ENCODE measurements around the gene OXTR. TPM values are rescaled to one million over a fixed set of nuclear protein-coding genes. Genes with fewer than 3 reads are reported as not detected.

OXTR gene
- total RNA-seq, 1 donor from 2014 or later, result 1.0 TPM

DNA sequence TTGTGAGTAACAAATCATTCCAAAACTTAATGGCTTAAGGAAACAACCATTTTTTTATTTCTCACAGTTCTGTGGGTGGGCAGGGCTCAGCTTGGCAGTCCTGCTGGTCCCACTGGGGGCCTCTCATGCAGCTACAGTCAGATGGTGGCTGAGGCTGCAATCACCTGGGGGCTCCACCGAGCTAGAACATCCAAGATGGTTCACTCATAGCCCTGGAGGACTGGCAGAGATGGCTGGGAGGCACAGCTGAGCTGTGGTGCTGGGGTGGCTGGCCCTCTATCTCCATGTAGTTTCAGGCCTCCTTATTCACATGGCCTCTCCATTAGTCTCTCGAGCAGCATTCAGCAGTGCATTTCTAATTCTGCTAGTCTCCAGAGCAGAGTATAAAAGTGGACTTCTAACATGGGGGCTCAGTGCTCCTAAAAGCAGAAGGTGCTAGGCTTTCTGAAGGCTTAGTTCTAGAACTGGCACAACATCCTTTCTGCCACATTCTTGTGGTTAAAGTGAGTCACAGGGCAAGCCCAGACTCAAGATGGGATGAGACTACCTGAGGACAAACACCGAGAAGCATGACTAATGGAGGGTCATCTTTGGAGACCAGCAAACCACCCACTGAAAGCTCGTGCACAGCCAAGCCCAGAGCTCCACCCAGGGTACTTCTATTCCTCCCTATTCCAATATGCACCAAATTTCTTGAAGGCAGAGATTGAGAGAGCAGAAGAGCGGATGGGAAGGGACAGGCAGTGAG, 29.5 kb downstream of the OXTR start:
- TF ChIP-seq, protein P1, sequence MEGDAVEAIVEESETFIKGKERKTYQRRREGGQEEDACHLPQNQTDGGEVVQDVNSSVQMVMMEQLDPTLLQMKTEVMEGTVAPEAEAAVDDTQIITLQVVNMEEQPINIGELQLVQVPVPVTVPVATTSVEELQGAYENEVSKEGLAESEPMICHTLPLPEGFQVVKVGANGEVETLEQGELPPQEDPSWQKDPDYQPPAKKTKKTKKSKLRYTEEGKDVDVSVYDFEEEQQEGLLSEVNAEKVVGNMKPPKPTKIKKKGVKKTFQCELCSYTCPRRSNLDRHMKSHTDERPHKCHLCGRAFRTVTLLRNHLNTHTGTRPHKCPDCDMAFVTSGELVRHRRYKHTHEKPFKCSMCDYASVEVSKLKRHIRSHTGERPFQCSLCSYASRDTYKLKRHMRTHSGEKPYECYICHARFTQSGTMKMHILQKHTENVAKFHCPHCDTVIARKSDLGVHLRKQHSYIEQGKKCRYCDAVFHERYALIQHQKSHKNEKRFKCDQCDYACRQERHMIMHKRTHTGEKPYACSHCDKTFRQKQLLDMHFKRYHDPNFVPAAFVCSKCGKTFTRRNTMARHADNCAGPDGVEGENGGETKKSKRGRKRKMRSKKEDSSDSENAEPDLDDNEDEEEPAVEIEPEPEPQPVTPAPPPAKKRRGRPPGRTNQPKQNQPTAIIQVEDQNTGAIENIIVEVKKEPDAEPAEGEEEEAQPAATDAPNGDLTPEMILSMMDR (IDR thresholded peaks at IDR 0.05; ENCODE audit: unreplicated experiment), result no peak
- Mint-ChIP-seq H3K4me3 (ENCODE audit: unreplicated experiment) (no peak overlapping the region), H3K36me3 (ENCODE audit: low read depth, unreplicated experiment) (no peaks in the 10 kb centered on the region), H3K4me1 (ENCODE audit: unreplicated experiment) (no peaks in the 10 kb centered on the region), H3K27me3 (ENCODE audit: unreplicated experiment) (peaks cover 5% of the 10 kb centered on the region), H3K27ac (ENCODE audit: unreplicated experiment) (no peak overlapping the region), H3K9me3 (ENCODE audit: unreplicated experiment) (no peaks in the 10 kb centered on the region)
- no peak for DNase-seq (ENCODE audit: low spot score)

DNA sequence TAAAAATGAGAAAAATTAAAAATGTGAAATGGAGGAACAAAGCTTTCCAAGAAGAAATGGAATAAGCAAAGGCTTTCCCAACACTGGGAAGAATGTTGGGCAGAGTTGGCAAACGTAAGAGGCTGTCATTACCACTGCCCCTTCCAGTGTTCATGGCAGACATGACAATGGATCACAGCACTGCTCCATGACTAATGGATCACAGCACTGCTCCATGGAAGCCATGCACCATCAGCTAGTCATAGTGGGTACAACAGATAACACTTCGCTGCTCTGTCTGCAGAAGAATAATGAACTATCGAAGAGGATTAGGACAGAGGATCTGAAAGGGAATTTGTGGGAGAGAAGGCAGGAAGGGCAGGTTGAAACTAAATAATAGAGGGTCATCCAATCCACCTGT, 30.8 kb downstream of the OXTR start:
- no peak overlapping the region for H3K4me3 Mint-ChIP-seq (ENCODE audit: unreplicated experiment)
- no peaks in the 10 kb centered on the region for H3K9me3 Mint-ChIP-seq (ENCODE audit: unreplicated experiment)
- H3K36me3 Mint-ChIP-seq (ENCODE audit: low read depth, unreplicated experiment), result no peaks in the 10 kb centered on the region
- H3K27ac Mint-ChIP-seq (ENCODE audit: unreplicated experiment), result no peak overlapping the region
- H3K27me3 Mint-ChIP-seq (ENCODE audit: unreplicated experiment), result peaks cover 7% of the 10 kb centered on the region
- no peak for DNase-seq (ENCODE audit: low spot score)
- H3K4me1 Mint-ChIP-seq (ENCODE audit: unreplicated experiment), result no peaks in the 10 kb centered on the region
- TF ChIP-seq, protein P1 (IDR thresholded peaks at IDR 0.05; ENCODE audit: unreplicated experiment), result no peak

DNA sequence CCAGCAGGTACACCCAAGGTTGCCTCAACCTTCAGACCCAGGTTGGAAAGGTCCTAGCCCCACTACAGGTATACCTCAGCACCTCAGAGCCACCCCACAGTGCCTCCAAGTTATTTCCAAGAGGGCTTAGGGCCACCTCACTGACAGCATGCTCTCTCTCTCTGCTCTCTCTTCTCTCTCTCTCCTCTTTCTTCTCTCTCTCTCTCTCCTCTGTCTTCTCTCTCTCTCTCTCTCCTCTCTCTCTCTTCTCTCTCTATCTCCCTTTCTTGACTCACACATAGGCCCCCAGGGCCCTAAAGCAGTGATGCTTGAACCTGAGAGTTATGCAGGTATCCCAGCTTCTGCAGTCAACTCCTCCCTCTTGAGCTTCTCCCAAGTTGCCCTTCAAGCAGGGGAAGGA, 31.6 kb downstream of the OXTR start:
- Mint-ChIP-seq H3K27me3 (ENCODE audit: unreplicated experiment) (peaks cover 9% of the 10 kb centered on the region), H3K4me1 (ENCODE audit: unreplicated experiment) (no peaks in the 10 kb centered on the region), H3K9me3 (ENCODE audit: unreplicated experiment) (no peaks in the 10 kb centered on the region), H3K27ac (ENCODE audit: unreplicated experiment) (no peak overlapping the region), H3K4me3 (ENCODE audit: unreplicated experiment) (no peak overlapping the region), H3K36me3 (ENCODE audit: low read depth, unreplicated experiment) (no peaks in the 10 kb centered on the region)
- TF ChIP-seq, protein P1 (IDR thresholded peaks at IDR 0.05; ENCODE audit: unreplicated experiment), result no peak
- no peak for DNase-seq (ENCODE audit: low spot score)

DNA sequence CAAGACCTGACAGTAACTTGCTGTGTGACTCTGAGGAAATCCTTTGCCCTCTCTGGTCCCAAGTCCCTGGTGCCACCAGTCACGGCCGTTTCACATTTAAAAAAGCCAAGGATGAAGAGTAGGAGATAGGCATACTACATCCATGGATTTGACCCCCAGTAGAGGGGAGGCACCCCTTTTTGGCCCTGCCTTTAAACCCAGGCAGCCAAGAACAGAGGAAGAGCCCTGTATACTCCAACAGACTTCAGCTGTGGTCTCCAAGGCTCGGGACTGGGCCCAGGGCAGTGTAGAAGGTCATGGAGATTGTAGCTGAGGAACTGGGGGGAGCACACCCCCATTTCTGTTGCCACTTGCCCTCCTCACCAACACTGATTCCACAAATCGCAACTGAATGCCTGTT, 32.1 kb downstream of the OXTR start:
- H3K9me3 Mint-ChIP-seq (ENCODE audit: unreplicated experiment), result no peaks in the 10 kb centered on the region
- no peaks in the 10 kb centered on the region for H3K36me3 Mint-ChIP-seq (ENCODE audit: low read depth, unreplicated experiment)
- DNase-seq (ENCODE audit: low spot score), result no peak
- peaks cover 9% of the 10 kb centered on the region for H3K27me3 Mint-ChIP-seq (ENCODE audit: unreplicated experiment)
- H3K4me3 Mint-ChIP-seq (ENCODE audit: unreplicated experiment), result no peak overlapping the region
- peaks cover 4% of the 10 kb centered on the region for H3K4me1 Mint-ChIP-seq (ENCODE audit: unreplicated experiment)
- TF ChIP-seq, protein P1 (IDR thresholded peaks at IDR 0.05; ENCODE audit: unreplicated experiment), result no peak
- H3K27ac Mint-ChIP-seq (ENCODE audit: unreplicated experiment), result no peak overlapping the region

DNA sequence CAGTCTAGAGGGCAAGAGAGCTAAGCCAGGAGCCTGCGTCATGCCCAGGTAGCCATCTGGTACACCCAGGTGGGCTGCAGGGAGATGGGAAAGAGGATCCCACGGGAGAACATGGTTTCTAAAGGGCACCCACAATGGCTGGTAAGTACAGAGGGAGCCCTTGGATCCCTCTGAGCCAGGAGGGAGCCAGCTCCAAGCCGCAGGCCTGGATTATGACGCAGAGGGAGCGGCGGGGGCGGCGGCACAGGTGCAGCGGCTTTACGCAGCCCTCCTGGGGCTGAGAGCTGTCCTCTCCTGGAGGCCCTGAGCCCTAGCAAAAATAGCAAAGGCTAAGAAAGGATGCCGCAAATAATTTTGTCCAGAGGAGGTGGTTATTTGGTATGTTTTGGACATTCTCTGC, 33.0 kb downstream of the OXTR start:
- peaks cover 7% of the 10 kb centered on the region for H3K4me1 Mint-ChIP-seq (ENCODE audit: unreplicated experiment)
- TF ChIP-seq, protein P1 (IDR thresholded peaks at IDR 0.05; ENCODE audit: unreplicated experiment), result no peak
- DNase-seq (ENCODE audit: low spot score), result no peak
- H3K27me3 Mint-ChIP-seq (ENCODE audit: unreplicated experiment), result peaks cover 6% of the 10 kb centered on the region
- no peaks in the 10 kb centered on the region for H3K9me3 Mint-ChIP-seq (ENCODE audit: unreplicated experiment)
- no peak overlapping the region for H3K27ac Mint-ChIP-seq (ENCODE audit: unreplicated experiment)
- no peak overlapping the region for H3K4me3 Mint-ChIP-seq (ENCODE audit: unreplicated experiment)
- H3K36me3 Mint-ChIP-seq (ENCODE audit: low read depth, unreplicated experiment), result no peaks in the 10 kb centered on the region
